HepG2 (cell line): ENCODE results near the gene DRD3. TPM values are rescaled to one million over a fixed set of nuclear protein-coding genes. Genes with fewer than 3 reads are reported as not detected.

ENCODE experiments used
- ATAC-seq: fragments of 200-7000 bp; cut with Tn5 transposase; 3 replicates; pipeline ENCODE4 v1.9.1; 2020; ENCODE audit warnings: mild to moderate bottlenecking, moderate library complexity
- BruUV-seq: library from RNA; stranded (reverse); fragments of 400-500 nt; replicated peaks from 2 replicates; lab custom pipeline; 2021; lab: Mats Ljungman, UMichigan
- CTCF ChIA-PET: fragments of 300-600 bp; formaldehyde crosslinking; extraction: SDS; loops from one replicate; lab custom pipeline; 2021; ENCODE audit warnings: low total read pairs, inconsistent platforms, low intra/inter-chr PET ratio; lab: Yijun Ruan, JAX
- POLR2A ChIA-PET: fragments of 350-600 bp; sonication (Branson Sonifier 250); formaldehyde crosslinking; loops from one replicate; lab custom pipeline; 2020; ENCODE audit warnings: antibody characterized with exemption, inconsistent platforms; lab: Yijun Ruan, JAX
- DNase-seq: peaks from one replicate; pipeline ENCODE4 v3.0.0-alpha.2; 2015; ENCODE audit warnings: low spot score
- FAIRE-seq: peaks from 3 replicates; lab custom pipeline; 2011; peaks lifted over from hg19 to GRCh38; lab: Jason Lieb, UNC
- H2AFZ ChIP-seq: one replicate; pipeline ENCODE4 v1.6.1; 2011; ENCODE audit warnings: low read length, inconsistent platforms
- H3K27ac ChIP-seq: fragments of 300-600 bp; 3 replicates; pipeline ENCODE4 v1.8.0; 2011; ENCODE audit warnings: mixed run types, mild to moderate bottlenecking, mixed read lengths, low read length, inconsistent platforms; ENCODE audit not compliant: insufficient read depth; ENCODE audit errors: extremely low read length
- H3K27me3 ChIP-seq, 2 experiments: fragments of 200-600 bp in 1 of 2; 2 replicates in 1 of 2; 3 replicates in 1 of 2; pipeline versions ENCODE4 v1.6.0 to v1.8.0; 2011; ENCODE audit warnings: low read length in 2 of 2, mild to moderate bottlenecking in 2 of 2, moderate library complexity in 2 of 2, inconsistent platforms in 1 of 2; ENCODE audit not compliant: insufficient read depth in 2 of 2, control insufficient read depth in 1 of 2
- H3K36me3 ChIP-seq, 2 experiments: fragments of 200-600 bp in 1 of 2; replicated peaks in 1 of 2; 2 replicates in 1 of 2; 3 replicates in 1 of 2; pipeline versions ENCODE4 v1.5.1 to v1.8.0; 2011; ENCODE audit warnings: low read length in 2 of 2, inconsistent platforms in 1 of 2; ENCODE audit not compliant: insufficient read depth in 2 of 2, control insufficient read depth in 1 of 2
- H3K4me1 ChIP-seq: 2 replicates; pipeline ENCODE4 v1.5.1; 2012; ENCODE audit warnings: low read length, inconsistent platforms; ENCODE audit not compliant: insufficient read depth
- H3K4me2 ChIP-seq: 2 replicates; pipeline ENCODE4 v1.6.0; 2011; ENCODE audit warnings: low read depth, low read length, inconsistent platforms
- H3K4me3 ChIP-seq, 3 experiments: fragments of 200-600 bp in 1 of 3; sonication (generic), shearing (Covaris generic) in 1 of 3; replicated peaks in 1 of 3; 2 replicates each; pipeline ENCODE4 v1.5.1; 2011 to 2016; ENCODE audit warnings: low read length in 3 of 3, inconsistent platforms in 2 of 3, low read depth in 2 of 3, mild to moderate bottlenecking in 2 of 3, control low read depth in 1 of 3, mixed read lengths in 1 of 3; ENCODE audit not compliant: insufficient read depth in 1 of 3
- H3K79me2 ChIP-seq: one replicate; pipeline ENCODE4 v1.6.1; 2011; ENCODE audit warnings: low read length, inconsistent platforms; ENCODE audit not compliant: insufficient read depth
- H3K9ac ChIP-seq: 2 replicates; pipeline ENCODE4 v1.6.0; 2011; ENCODE audit warnings: mild to moderate bottlenecking, low read depth, low read length, inconsistent platforms; ENCODE audit not compliant: insufficient read depth
- H3K9me3 ChIP-seq: 2 replicates; pipeline ENCODE4 v1.5.1; 2012; ENCODE audit warnings: mild to moderate bottlenecking, low read length
- H4K20me1 ChIP-seq: 2 replicates; pipeline ENCODE4 v1.6.0; 2011; ENCODE audit warnings: inconsistent platforms, mild to moderate bottlenecking, low read length, moderate library complexity; ENCODE audit not compliant: insufficient read depth
- CCDC6 ChIP-seq: sonication (generic); formaldehyde crosslinking; IDR thresholded peaks from 2 replicates; pipeline ENCODE4 v1.8.1; 2022; ENCODE audit warnings: mild to moderate bottlenecking, missing genetic modification reagents, moderate library complexity
- DPF2 ChIP-seq: sonication (generic); formaldehyde crosslinking; IDR thresholded peaks from 2 replicates; pipeline ENCODE4 v1.4.0; 2020; ENCODE audit warnings: mild to moderate bottlenecking, low read depth, missing genetic modification reagents, borderline replicate concordance
- HDAC2 ChIP-seq: sonication (generic); formaldehyde crosslinking; IDR thresholded peaks from 2 replicates; pipeline ENCODE4 v1.4.0; 2020; ENCODE audit warnings: missing genetic modification reagents
- KDM3A ChIP-seq: IDR thresholded peaks from 2 replicates; pipeline ENCODE4 v1.6.1; 2018; ENCODE audit warnings: low read depth, missing compliant biosample characterization
- MXI1 ChIP-seq: IDR thresholded peaks from 3 replicates; pipeline ENCODE4 v1.6.1; 2012; ENCODE audit warnings: low read depth, low read length, inconsistent platforms, borderline replicate concordance
- PBX2 ChIP-seq: IDR thresholded peaks from 2 replicates; pipeline ENCODE4 v1.6.1; 2016; ENCODE audit warnings: control low read depth
- PLRG1 ChIP-seq: fragments of 450-650 bp; conservative IDR thresholded peaks from 2 replicates; pipeline ENCODE4 v1.6.1; 2016
- TARDBP ChIP-seq: sonication (generic); formaldehyde crosslinking; IDR thresholded peaks from 2 replicates; pipeline ENCODE4 v1.8.0; 2022; ENCODE audit warnings: mild to moderate bottlenecking, missing genetic modification reagents
- ZNF3 ChIP-seq: IDR thresholded peaks from 2 replicates; pipeline ENCODE4 v1.7.0; 2017; ENCODE audit warnings: inconsistent platforms
- ZSCAN22 ChIP-seq: sonication (generic); formaldehyde crosslinking; IDR thresholded peaks from 2 replicates; pipeline ENCODE4 v1.4.0; 2020; ENCODE audit warnings: mild to moderate bottlenecking, missing genetic modification reagents
- WGBS: methylation state at CpG from one replicate; pipeline ENCODE4 v1.1.6; 2017; ENCODE audit warnings: low lambda C conversion rate; 5-methylcytosine and 5-hydroxymethylcytosine counted together
- in situ Hi-C: cut with HindIII; loops from 2 replicates; pipeline ENCODE4 v1.10.0; 2017; ENCODE audit warnings: low pct_unique_long_range_greater_than_20kb; ENCODE audit not compliant: extremely low pct_ligation_motif_present
- intact Hi-C: fragments of 100-400 bp; cut with micrococcal nuclease; formaldehyde crosslinking; loops from one replicate; pipeline ENCODE4 v1.10.0; 2022; ENCODE audit not compliant: unreplicated experiment
- polyA plus RNA-seq, 8 experiments: library from polyadenylated mRNA; depleted of rRNA in 3 of 8; stranded (reverse) in 7 of 8; unstranded in 1 of 8; fragments of >200 nt; fragmentation: Illumina TruSeq in 4 of 8; extraction: Trizol in 4 of 8; gene quantifications; 2 replicates each; pipeline versions ENCODE4 v1.2.1 to v1.2.3, GENCODE V29; 2011 to 2016; ENCODE audit warnings: low read depth in 4 of 8, missing spikeins in 1 of 8, mixed read lengths in 1 of 8; ENCODE audit not compliant: insufficient read depth in 1 of 8
- total RNA-seq, 5 experiments: library from RNA; depleted of rRNA; stranded (reverse); fragments of >200 nt; fragmentation: Illumina TruSeq; extraction: Trizol; gene quantifications; 2 replicates each; pipeline ENCODE4 v1.2.3, GENCODE V29; 2016; ENCODE audit warnings: low read depth in 1 of 5
- TF ChIP-seq, protein P1 (sequence below): sonication (generic); formaldehyde crosslinking; IDR thresholded peaks from 2 replicates; pipeline ENCODE4 v1.8.0; 2022; ENCODE audit warnings: mild to moderate bottlenecking, missing genetic modification reagents, moderate library complexity

DRD3 gene
- total and polyA plus RNA-seq, 2 of the 13 experiments (the other 11 are each of a cell fraction or from before 2014, with no cell fraction given) = not detected

GRCh38 chr3:114213627-114214541, 35.0 kb upstream of the DRD3 start:
- H4K20me1 ChIP-seq = no peaks in the 10 kb centered on the region
- ChIA-PET CTCF (no interaction called here), POLR2A (no interaction called here)
- FAIRE-seq = no peak
- in situ Hi-C loops (no loop called here), intact Hi-C loops (no loop called here)
- DNase-seq = no peak
- no peaks in the 10 kb centered on the region for H3K4me1 ChIP-seq
- no peak; the same call in 2 of the 3 replicates for ATAC-seq
- no TSS peak for BruUV-seq
- H3K27me3 ChIP-seq = peaks cover 0 to 10% of the 10 kb centered on the region in 2 experiments; a peak in 1 of 5 replicates
- H2AFZ ChIP-seq = no peak overlapping the region
- H3K4me2 ChIP-seq = no peak overlapping the region
- no peaks in the 10 kb centered on the region for H3K36me3 ChIP-seq
- WGBS = 26% methylated on average over 18 of the region's 19 CpGs
- no peak for TF ChIP-seq TARDBP (CRISPR knock-in tag)
- no peak overlapping the region for H3K4me3 ChIP-seq
- no peaks in the 10 kb centered on the region for H3K9me3 ChIP-seq
- no peaks in the 10 kb centered on the region for H3K79me2 ChIP-seq
- no peak overlapping the region for H3K9ac ChIP-seq
- no peak overlapping the region for H3K27ac ChIP-seq

- no peak overlapping the region for H3K4me3 ChIP-seq
- FAIRE-seq = no peak
- TF ChIP-seq, protein P1, sequence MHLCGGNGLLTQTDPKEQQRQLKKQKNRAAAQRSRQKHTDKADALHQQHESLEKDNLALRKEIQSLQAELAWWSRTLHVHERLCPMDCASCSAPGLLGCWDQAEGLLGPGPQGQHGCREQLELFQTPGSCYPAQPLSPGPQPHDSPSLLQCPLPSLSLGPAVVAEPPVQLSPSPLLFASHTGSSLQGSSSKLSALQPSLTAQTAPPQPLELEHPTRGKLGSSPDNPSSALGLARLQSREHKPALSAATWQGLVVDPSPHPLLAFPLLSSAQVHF (CRISPR knock-in tag) = no peak
- TF ChIP-seq MXI1 = no peak
- TF ChIP-seq PLRG1 = no peak
- TF ChIP-seq ZNF3 (CRISPR knock-in tag) = no peak
- no peak for TF ChIP-seq KDM3A (CRISPR knock-in tag)
- TF ChIP-seq CCDC6 (CRISPR knock-in tag) = no peak
- no peak for TF ChIP-seq ZSCAN22 (CRISPR knock-in tag)
- TF ChIP-seq HDAC2 (CRISPR knock-in tag) = no peak
- TF ChIP-seq PBX2 = no peak
- no peak for TF ChIP-seq DPF2
Measured at GRCh38 chr3:114213292-114213626, 34.4 kb upstream of the DRD3 start.

More at GRCh38 chr3:114213292-114213626, 34.4 kb upstream of the DRD3 start:
- H3K9me3 ChIP-seq = no peaks in the 10 kb centered on the region
- no peaks in the 10 kb centered on the region for H3K36me3 ChIP-seq
- H3K27me3 ChIP-seq = peaks cover 0 to 4% of the 10 kb centered on the region in 2 experiments; a peak in 1 of 5 replicates
- no peak for DNase-seq
- POLR2A ChIA-PET = no interaction called here
- in situ Hi-C loops (no loop called here), intact Hi-C loops (no loop called here)
- no TSS peak for BruUV-seq
- no peaks in the 10 kb centered on the region for H4K20me1 ChIP-seq
- no peak for ATAC-seq
- no peak overlapping the region for H3K9ac ChIP-seq
- CTCF ChIA-PET = no interaction called here
- H3K4me1 ChIP-seq = no peaks in the 10 kb centered on the region
- H2AFZ ChIP-seq = no peak overlapping the region
- H3K27ac ChIP-seq = no peak overlapping the region
- no peak overlapping the region for H3K4me2 ChIP-seq
- H3K79me2 ChIP-seq = no peaks in the 10 kb centered on the region
- 0% methylated on average over 1 of the region's 4 CpGs for WGBS
